ENCODE results near the gene DOCK2. TPM values are rescaled to one million over a fixed set of nuclear protein-coding genes. Genes with fewer than 3 reads are reported as not detected.

The DOCK2 gene
- total and polyA plus RNA-seq, 2 donors (not counting 1 experiment from before 2014, with no cell fraction given) = 112 to 330 TPM

GRCh38 chr5:169602535-169602934 is 34.5 kb upstream of the DOCK2 start:
- H3K9ac ChIP-seq (ENCODE audit: low read length) = no peak overlapping the region
- CTCF ChIA-PET = no interaction called here
- H3K4me2 ChIP-seq (replicated peaks; ENCODE audit: low read depth, low read length, poor library complexity, severe bottlenecking) = no peak overlapping the region
- no peak for TF ChIP-seq EZH2 (IDR thresholded peaks at IDR 0.05; ENCODE audit: borderline replicate concordance, insufficient read depth, low read depth, low read length, poor library complexity, severe bottlenecking)
- POLR2A ChIA-PET = no interaction called here
- no peak for ATAC-seq (ENCODE audit: low read depth)
- no peak overlapping the region for H3K4me3 ChIP-seq (ENCODE audit: control extremely low read depth in 1 of 5, extremely low read depth in 1 of 5, insufficient read depth in 1 of 5, low read depth in 2 of 5, low read length in 4 of 5)
- H4K20me1 ChIP-seq (ENCODE audit: control insufficient read depth, insufficient read depth, low read length, poor library complexity, severe bottlenecking) = no peaks in the 10 kb centered on the region
- no peaks in the 10 kb centered on the region for H3K27me3 ChIP-seq (replicated peaks in 1 of 4; ENCODE audit: control extremely low read depth in 1 of 4, control insufficient read depth in 3 of 4, insufficient read depth in 4 of 4, low read length in 3 of 4)
- DNase-seq = no peak
- no peaks in the 10 kb centered on the region for H3K79me2 ChIP-seq (ENCODE audit: control insufficient read depth, insufficient read depth, low read length)
- no peaks in the 10 kb centered on the region for H3K4me1 Mint-ChIP-seq
- peaks cover 4 to 28% of the 10 kb centered on the region in 2 experiments for H3K36me3 ChIP-seq (replicated peaks in 1 of 2; ENCODE audit: control extremely low read depth in 1 of 2, control insufficient read depth in 1 of 2, extremely low read depth in 1 of 2, insufficient read depth in 2 of 2, low read length in 1 of 2)
- intact Hi-C loops (cut with micrococcal nuclease) = no loop called here
- no peaks in the 10 kb centered on the region for H3K27me3 Mint-ChIP-seq
- no peak overlapping the region for H3K27ac Mint-ChIP-seq
- no peaks in the 10 kb centered on the region for H3K4me1 ChIP-seq (ENCODE audit: control insufficient read depth in 2 of 2, insufficient read depth in 2 of 2, low read length in 2 of 2)
- H3K9me3 Mint-ChIP-seq (ENCODE audit: insufficient read depth) = no peaks in the 10 kb centered on the region
- no peak overlapping the region for H3K27ac ChIP-seq (ENCODE audit: low read length in 2 of 2)
- no peak overlapping the region for H3K4me3 Mint-ChIP-seq
- H2AFZ ChIP-seq (ENCODE audit: insufficient read depth, low read depth, low read length, poor library complexity, severe bottlenecking) = no peak overlapping the region
- H3K9me3 ChIP-seq (ENCODE audit: control extremely low read depth in 1 of 3, control insufficient read depth in 2 of 3, insufficient read depth in 1 of 3, low read length in 2 of 3) = no peaks in the 10 kb centered on the region

DNA sequence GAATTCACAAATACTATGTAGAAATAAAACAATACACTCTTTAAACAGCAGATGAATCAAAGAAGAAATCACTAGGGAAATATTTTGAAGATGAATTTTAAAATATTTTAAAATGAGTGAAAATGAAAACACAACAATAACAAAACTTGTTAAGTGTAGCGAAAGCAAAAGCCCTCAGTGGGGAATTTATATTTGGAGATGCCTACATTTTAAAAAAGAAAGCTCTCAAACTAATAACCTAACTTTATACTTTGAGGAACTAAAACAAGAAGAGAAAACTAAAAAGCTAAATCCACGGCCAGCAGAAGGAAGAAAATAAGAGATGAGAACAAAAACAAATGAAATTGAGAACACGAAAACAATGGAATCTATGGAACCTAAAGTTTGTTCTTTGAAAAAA is 30.8 kb upstream of the DOCK2 start:
- no peak overlapping the region for H3K4me3 Mint-ChIP-seq
- Histone ChIP-seq H3K27ac (ENCODE audit: low read length in 2 of 2) (no peak overlapping the region), H4K20me1 (ENCODE audit: control insufficient read depth, insufficient read depth, low read length, poor library complexity, severe bottlenecking) (no peaks in the 10 kb centered on the region), H3K9ac (ENCODE audit: low read length) (no peak overlapping the region), H3K4me3 (ENCODE audit: control extremely low read depth in 1 of 5, extremely low read depth in 1 of 5, insufficient read depth in 1 of 5, low read depth in 2 of 5, low read length in 4 of 5) (no peak overlapping the region), H3K9me3 (ENCODE audit: control extremely low read depth in 1 of 3, control insufficient read depth in 2 of 3, insufficient read depth in 1 of 3, low read length in 2 of 3) (peaks cover 0 to 9% (median 0%) of the 10 kb centered on the region in 3 donors), H3K36me3 (replicated peaks in 1 of 2; ENCODE audit: control extremely low read depth in 1 of 2, control insufficient read depth in 1 of 2, extremely low read depth in 1 of 2, insufficient read depth in 2 of 2, low read length in 1 of 2) (peaks cover 2 to 17% of the 10 kb centered on the region in 2 experiments), H3K4me2 (replicated peaks; ENCODE audit: low read depth, low read length, poor library complexity, severe bottlenecking) (no peak overlapping the region), H3K4me1 (ENCODE audit: control insufficient read depth in 2 of 2, insufficient read depth in 2 of 2, low read length in 2 of 2) (no peaks in the 10 kb centered on the region), H3K79me2 (ENCODE audit: control insufficient read depth, insufficient read depth, low read length) (no peaks in the 10 kb centered on the region), H2AFZ (ENCODE audit: insufficient read depth, low read depth, low read length, poor library complexity, severe bottlenecking) (no peak overlapping the region), H3K27me3 (replicated peaks in 1 of 4; ENCODE audit: control extremely low read depth in 1 of 4, control insufficient read depth in 3 of 4, insufficient read depth in 4 of 4, low read length in 3 of 4) (no peaks in the 10 kb centered on the region)
- CTCF ChIA-PET = no interaction called here
- POLR2A ChIA-PET = no interaction called here
- intact Hi-C loops (cut with micrococcal nuclease) = no loop called here
- no peaks in the 10 kb centered on the region for H3K27me3 Mint-ChIP-seq
- H3K27ac Mint-ChIP-seq = no peak overlapping the region
- no peak for ATAC-seq (ENCODE audit: low read depth)
- no CpG with 5 or more reads among the region's 3 CpGs for WGBS (ENCODE audit: insufficient coverage)
- no peaks in the 10 kb centered on the region for H3K4me1 Mint-ChIP-seq
- DNase-seq = no peak
- TF ChIP-seq CTCF (IDR thresholded peaks at IDR 0.05) = no peak
- TF ChIP-seq EZH2 (IDR thresholded peaks at IDR 0.05; ENCODE audit: borderline replicate concordance, insufficient read depth, low read depth, low read length, poor library complexity, severe bottlenecking) = no peak
- peaks cover 4% of the 10 kb centered on the region for H3K9me3 Mint-ChIP-seq (ENCODE audit: insufficient read depth)
